GM12878 (cell line): ENCODE results near the gene CFAP74.

Source experiments
- CEBPB ChIP-seq, 2 experiments: fragments of 150-350 bp in 1 of 2; IDR thresholded peaks; 2 replicates each; pipeline ENCODE4 v1.6.1; 2012 to 2014; ENCODE audit warnings: low read depth in 2 of 2, low read length in 2 of 2, borderline replicate concordance in 1 of 2, inconsistent platforms in 1 of 2
- DPF2 ChIP-seq: fragments of 450-650 bp; IDR thresholded peaks from 2 replicates; pipeline ENCODE4 v1.6.1; 2017; ENCODE audit warnings: mild to moderate bottlenecking
- NR2F1 ChIP-seq: fragments of 450-650 bp; conservative IDR thresholded peaks from 2 replicates; pipeline ENCODE4 v1.6.1; 2017; ENCODE audit warnings: mild to moderate bottlenecking
- ZNF207 ChIP-seq: fragments of 450-650 bp; IDR thresholded peaks from 2 replicates; pipeline ENCODE4 v1.6.1; 2014; ENCODE audit warnings: antibody characterized with exemption, mild to moderate bottlenecking, borderline replicate concordance
- TF ChIP-seq, protein P1 (sequence below), 3 experiments: IDR thresholded peaks in 2 of 3; conservative IDR thresholded peaks in 1 of 3; 2 replicates each; pipeline ENCODE4 v1.5.1; 2011; ENCODE audit warnings: low read depth in 3 of 3, low read length in 3 of 3, mild to moderate bottlenecking in 3 of 3, control low read depth in 2 of 3, moderate library complexity in 2 of 3, inconsistent platforms in 1 of 3, mixed read lengths in 1 of 3; ENCODE audit not compliant: control insufficient read depth in 2 of 3, insufficient read depth in 1 of 3; ENCODE audit errors: extremely low read depth in 1 of 3

GRCh38 chr1:1997576-1997975, 6.0 kb downstream of the CFAP74 start:
- no peak for TF ChIP-seq DPF2
- TF ChIP-seq, protein P1, sequence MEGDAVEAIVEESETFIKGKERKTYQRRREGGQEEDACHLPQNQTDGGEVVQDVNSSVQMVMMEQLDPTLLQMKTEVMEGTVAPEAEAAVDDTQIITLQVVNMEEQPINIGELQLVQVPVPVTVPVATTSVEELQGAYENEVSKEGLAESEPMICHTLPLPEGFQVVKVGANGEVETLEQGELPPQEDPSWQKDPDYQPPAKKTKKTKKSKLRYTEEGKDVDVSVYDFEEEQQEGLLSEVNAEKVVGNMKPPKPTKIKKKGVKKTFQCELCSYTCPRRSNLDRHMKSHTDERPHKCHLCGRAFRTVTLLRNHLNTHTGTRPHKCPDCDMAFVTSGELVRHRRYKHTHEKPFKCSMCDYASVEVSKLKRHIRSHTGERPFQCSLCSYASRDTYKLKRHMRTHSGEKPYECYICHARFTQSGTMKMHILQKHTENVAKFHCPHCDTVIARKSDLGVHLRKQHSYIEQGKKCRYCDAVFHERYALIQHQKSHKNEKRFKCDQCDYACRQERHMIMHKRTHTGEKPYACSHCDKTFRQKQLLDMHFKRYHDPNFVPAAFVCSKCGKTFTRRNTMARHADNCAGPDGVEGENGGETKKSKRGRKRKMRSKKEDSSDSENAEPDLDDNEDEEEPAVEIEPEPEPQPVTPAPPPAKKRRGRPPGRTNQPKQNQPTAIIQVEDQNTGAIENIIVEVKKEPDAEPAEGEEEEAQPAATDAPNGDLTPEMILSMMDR (IDR thresholded peaks at IDR 0.05 in 2 of 3, conservative IDR thresholded peaks at IDR 0.05 in 1 of 3; ENCODE audit: control insufficient read depth in 2 of 3, extremely low read depth in 1 of 3, insufficient read depth in 1 of 3, low read depth in 3 of 3, low read length in 3 of 3) = no peak
- TF ChIP-seq NR2F1 = no peak
- TF ChIP-seq CEBPB (IDR thresholded peaks at IDR 0.05; ENCODE audit: borderline replicate concordance in 1 of 2, low read depth in 2 of 2, low read length in 2 of 2) = no peak
- no peak for TF ChIP-seq ZNF207
